Fibroblast of villous mesenchyme (primary cell): ENCODE results near the gene SH2D4B. TPM values are rescaled to one million over a fixed set of nuclear protein-coding genes. Genes with fewer than 3 reads are reported as not detected.

Source experiments
- DNase-seq: peaks from one replicate; pipeline ENCODE4 v3.0.0-alpha.2; 2010; ENCODE audit warnings: low read depth
- H3K4me3 ChIP-seq: 2 replicates; pipeline ENCODE4 v1.5.1; 2011; ENCODE audit warnings: low read depth, mild to moderate bottlenecking, low read length
- CTCF ChIP-seq: IDR thresholded peaks from 2 replicates; pipeline ENCODE4 v1.5.1; 2012; ENCODE audit warnings: low read depth, mild to moderate bottlenecking, low read length; ENCODE audit not compliant: insufficient read depth
- total RNA-seq: library from RNA; depleted of rRNA; stranded (reverse); fragments of >200 nt; gene quantifications from 2 replicates; pipeline ENCODE4 v1.2.3, GENCODE V29; 2012

Gene SH2D4B
- total RNA-seq, 1 donor = not detected

- H3K4me3 ChIP-seq = no peak overlapping the region
- no peak for TF ChIP-seq CTCF
- DNase-seq = no peak
These were observed 19.4 kb upstream of the SH2D4B start for GRCh38 chr10:80518143-80518806.

- no peak overlapping the region for H3K4me3 ChIP-seq
- TF ChIP-seq CTCF = no peak
- DNase-seq = no peak
These were observed 18.8 kb upstream of the SH2D4B start for GRCh38 chr10:80518807-80519360.

DNA sequence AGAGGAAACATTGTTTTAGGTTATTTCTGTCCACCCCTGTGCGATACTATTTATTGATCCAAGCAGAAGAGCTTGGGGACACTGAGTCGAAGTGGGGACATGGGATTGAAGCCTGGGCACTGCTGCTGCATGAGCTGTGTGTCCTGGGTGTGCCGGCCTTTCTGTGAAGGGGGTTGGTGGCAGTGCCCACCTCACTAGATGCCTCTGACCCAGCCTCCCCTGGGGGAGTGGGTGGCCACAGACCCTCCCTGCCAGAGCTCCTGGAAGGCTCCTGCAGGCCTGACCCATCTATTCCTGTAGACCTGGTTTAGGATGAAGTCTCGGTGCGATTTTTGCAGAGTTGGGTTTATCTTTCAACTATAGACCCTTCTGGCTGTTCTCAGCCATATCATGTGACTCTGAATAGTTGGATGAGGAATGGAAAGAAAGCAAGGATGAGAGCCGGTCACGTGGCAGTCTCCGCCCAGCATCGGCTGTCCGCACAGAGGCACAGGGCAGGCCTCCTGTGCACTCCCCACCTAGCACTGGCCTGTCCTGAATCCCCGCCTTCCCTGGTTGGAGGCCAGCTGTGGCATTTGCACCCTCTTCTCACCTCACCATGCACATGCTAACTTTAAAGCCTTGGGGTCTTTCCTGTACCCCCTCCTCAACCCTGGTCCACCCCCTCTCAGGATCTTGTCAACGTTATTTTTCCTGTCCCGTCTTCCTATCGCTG lies 17.6 kb upstream of the SH2D4B start:
- TF ChIP-seq CTCF = no peak
- no peak overlapping the region for H3K4me3 ChIP-seq
- no peak for DNase-seq

DNA sequence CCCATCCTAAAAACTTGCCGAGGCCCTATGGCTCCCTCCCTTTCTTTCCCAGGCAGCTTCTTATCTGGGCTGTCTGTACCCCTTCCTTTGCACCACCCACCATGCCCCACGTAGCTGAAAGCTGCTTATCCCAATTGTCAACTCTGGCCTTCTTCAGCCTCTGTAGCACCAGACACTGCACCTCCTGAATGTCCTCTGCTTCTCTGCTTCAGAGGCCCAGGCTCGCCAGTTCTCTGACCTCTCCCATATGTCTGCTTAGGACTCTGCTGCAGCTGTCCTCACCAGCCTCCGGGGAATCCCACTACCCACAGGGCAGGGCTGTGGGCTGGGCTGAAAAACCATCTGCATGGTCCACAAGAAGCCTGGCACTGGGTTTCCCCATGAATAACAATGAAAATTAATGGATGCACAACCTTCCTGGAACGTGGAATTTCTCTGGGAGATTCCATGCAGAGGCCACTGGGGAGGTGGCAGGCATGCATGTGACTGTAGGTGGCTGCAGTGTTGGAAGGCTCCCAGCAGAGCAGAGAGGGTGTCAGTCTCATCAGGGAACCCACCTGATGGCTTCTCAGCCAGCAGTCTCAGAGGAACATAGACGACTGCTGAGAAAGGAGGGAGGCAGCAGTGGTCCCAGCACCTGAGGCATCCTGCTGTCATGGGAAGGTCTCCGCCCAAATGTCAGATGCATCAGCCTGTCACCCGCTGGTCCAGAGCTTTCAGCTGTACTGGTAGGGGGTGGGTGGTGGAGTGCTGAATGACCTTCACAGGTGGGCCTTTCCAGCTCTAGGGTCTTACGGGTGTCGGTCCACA lies 16.8 kb upstream of the SH2D4B start:
- H3K4me3 ChIP-seq = no peak overlapping the region
- TF ChIP-seq CTCF = no peak
- no peak for DNase-seq

GRCh38 chr10:80522756-80523363 lies 14.8 kb upstream of the SH2D4B start:
- DNase-seq = no peak
- TF ChIP-seq CTCF = no peak
- no peak overlapping the region for H3K4me3 ChIP-seq

GRCh38 chr10:80523773-80524172 lies 13.9 kb upstream of the SH2D4B start:
- no peak for TF ChIP-seq CTCF
- no peak for DNase-seq

More at GRCh38 chr10:80523773-80524172, 13.9 kb upstream of the SH2D4B start:
- no peak overlapping the region for H3K4me3 ChIP-seq
